Body of pancreas (tissue), 4 donors: ENCODE measurements around the gene MYO5C.

Source experiments
- CTCF ChIP-seq, 7 experiments: fragments of 450-650 bp in 4 of 7; fragments of 200-600 bp in 3 of 7; sonication (generic) in 3 of 7; IDR thresholded peaks; one replicate each; pipeline ENCODE4 v1.5.1; 2016 to 2019; ENCODE audit warnings: antibody characterized with exemption in 7 of 7
- POLR2A ChIP-seq, 3 donors: fragments of 450-650 bp; IDR thresholded peaks; one replicate each; pipeline ENCODE4 v1.6.1; 2016; ENCODE audit warnings: antibody characterized with exemption in 3 of 3, mild to moderate bottlenecking in 2 of 3

- no peak for TF ChIP-seq CTCF (IDR thresholded peaks at IDR 0.05)
- no peak for TF ChIP-seq POLR2A (IDR thresholded peaks at IDR 0.05)
Measured at GRCh38 chr15:52277575-52277974, 18.0 kb downstream of the MYO5C start.
